GM12878 (cell line): Measurements from ENCODE around the gene RACK1. TPM values are rescaled to one million over a fixed set of nuclear protein-coding genes. Genes with fewer than 3 reads are reported as not detected.

Experiments used
- BCL11A ChIP-seq: IDR thresholded peaks from 2 replicates; pipeline ENCODE4 v1.6.1; 2011; ENCODE audit warnings: low read depth, low read length
- BCL3 ChIP-seq: IDR thresholded peaks from 2 replicates; pipeline ENCODE4 v1.6.1; 2011; ENCODE audit warnings: borderline replicate concordance, low read depth, mild to moderate bottlenecking, moderate library complexity, low read length; ENCODE audit not compliant: insufficient read depth, poor library complexity, severe bottlenecking
- CEBPB ChIP-seq, 2 experiments: fragments of 150-350 bp in 1 of 2; IDR thresholded peaks; 2 replicates each; pipeline ENCODE4 v1.6.1; 2012 to 2014; ENCODE audit warnings: low read depth in 2 of 2, low read length in 2 of 2, borderline replicate concordance in 1 of 2, inconsistent platforms in 1 of 2
- EGR1 ChIP-seq, 2 experiments: IDR thresholded peaks; 1 replicate in 1 of 2; 2 replicates in 1 of 2; pipeline ENCODE4 v1.6.1; 2011 to 2012; ENCODE audit warnings: low read depth in 2 of 2, low read length in 2 of 2, borderline replicate concordance in 1 of 2, mild to moderate bottlenecking in 1 of 2, moderate library complexity in 1 of 2
- HCFC1 ChIP-seq: fragments of 150-350 bp; IDR thresholded peaks from 2 replicates; pipeline ENCODE4 v1.6.1; 2014; ENCODE audit warnings: low read length
- JUND ChIP-seq: IDR thresholded peaks from 2 replicates; pipeline ENCODE4 v1.6.1; 2012; ENCODE audit warnings: low read depth, mild to moderate bottlenecking, low read length, improper control_type of control experiment, moderate library complexity
- KLF5 ChIP-seq: fragments of 450-650 bp; IDR thresholded peaks from 2 replicates; pipeline ENCODE4 v1.6.1; 2014; ENCODE audit warnings: mild to moderate bottlenecking; ENCODE audit not compliant: partially characterized antibody
- MEF2B ChIP-seq: fragments of 450-650 bp; IDR thresholded peaks from 2 replicates; pipeline ENCODE4 v1.6.1; 2018; ENCODE audit warnings: mild to moderate bottlenecking, moderate library complexity; ENCODE audit not compliant: partially characterized antibody, poor library complexity, severe bottlenecking
- MTA3 ChIP-seq: IDR thresholded peaks from 2 replicates; pipeline ENCODE4 v1.6.1; 2012; ENCODE audit warnings: low read length, inconsistent platforms, borderline replicate concordance
- NFIC ChIP-seq: IDR thresholded peaks from 2 replicates; pipeline ENCODE4 v1.6.1; 2012; ENCODE audit warnings: low read depth, mild to moderate bottlenecking, inconsistent platforms, low read length, moderate library complexity
- NFYB ChIP-seq: IDR thresholded peaks from 2 replicates; pipeline ENCODE4 v1.6.1; 2011; ENCODE audit warnings: low read depth, mild to moderate bottlenecking, low read length, improper control_type of control experiment, moderate library complexity; ENCODE audit not compliant: insufficient read depth
- POLR2AphosphoS5 ChIP-seq: IDR thresholded peaks from 2 replicates; pipeline ENCODE4 v1.6.1; 2011; ENCODE audit warnings: mild to moderate bottlenecking, low read length, inconsistent platforms
- SP1 ChIP-seq: IDR thresholded peaks from one replicate; pipeline ENCODE4 v1.6.1; 2011; ENCODE audit warnings: low read depth, low read length
- SPI1 ChIP-seq: IDR thresholded peaks from 2 replicates; pipeline ENCODE4 v1.6.1; 2011; ENCODE audit warnings: low read depth, mild to moderate bottlenecking, low read length, moderate library complexity, borderline replicate concordance; ENCODE audit not compliant: insufficient read depth
- SREBF2 ChIP-seq: IDR thresholded peaks from 2 replicates; pipeline ENCODE4 v1.6.1; 2012; ENCODE audit warnings: mild to moderate bottlenecking, low read length
- STAT3 ChIP-seq: IDR thresholded peaks from 2 replicates; pipeline ENCODE4 v1.6.1; 2011; ENCODE audit warnings: low read depth, low read length, improper control_type of control experiment
- TCF3 ChIP-seq: IDR thresholded peaks from 2 replicates; pipeline ENCODE4 v1.6.1; 2012; ENCODE audit warnings: low read depth, mild to moderate bottlenecking, low read length, borderline replicate concordance; ENCODE audit not compliant: insufficient read depth
- ZNF687 ChIP-seq: fragments of 450-650 bp; IDR thresholded peaks from 2 replicates; pipeline ENCODE4 v1.6.1; 2017; ENCODE audit warnings: mild to moderate bottlenecking, moderate library complexity
- polyA plus RNA-seq, 11 experiments: library from polyadenylated mRNA; depleted of rRNA in 4 of 11; unstranded in 6 of 11; stranded (reverse) in 5 of 11; fragments of >200 nt; fragmentation: Nextera tagmentation in 4 of 11; fragmentation: Illumina TruSeq in 1 of 11; extraction: Ambion mirVana in 4 of 11; extraction: Trizol in 1 of 11; gene quantifications; 1 replicate in 1 of 11; 2 replicates in 10 of 11; pipeline versions ENCODE4 v1.2.1 to v1.2.3, GENCODE V29; 2011 to 2016; ENCODE audit warnings: inconsistent platforms in 2 of 11, missing spikeins in 2 of 11, low read depth in 1 of 11
- total RNA-seq, 4 experiments: library from RNA; depleted of rRNA in 3 of 4; stranded (reverse); fragments of >200 nt in 3 of 4; fragmentation: Illumina TruSeq in 1 of 4; extraction: Trizol in 1 of 4; gene quantifications; 2 replicates each; pipeline versions ENCODE4 v1.2.1 to v1.2.3, GENCODE V29; 2013 to 2021
- TF ChIP-seq, protein P1 (sequence below): IDR thresholded peaks from 2 replicates; pipeline ENCODE4 v1.6.1; 2012; ENCODE audit warnings: low read depth, low read length, improper control_type of control experiment
- TF ChIP-seq, protein P2 (sequence below): fragments of 450-650 bp; IDR thresholded peaks from 2 replicates; pipeline ENCODE4 v1.6.1; 2014; ENCODE audit warnings: mild to moderate bottlenecking

RACK1 gene
- total and polyA plus RNA-seq, 10 of the 15 experiments (the other 5 are each of a cell fraction or from before 2014, with no cell fraction given) = 1,365 to 6,584 (median 4,167) TPM

- TF ChIP-seq, protein P1, sequence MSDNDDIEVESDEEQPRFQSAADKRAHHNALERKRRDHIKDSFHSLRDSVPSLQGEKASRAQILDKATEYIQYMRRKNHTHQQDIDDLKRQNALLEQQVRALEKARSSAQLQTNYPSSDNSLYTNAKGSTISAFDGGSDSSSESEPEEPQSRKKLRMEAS = no peak
- no peak for TF ChIP-seq BCL3
- peak in 1 of 2 experiments; percentile 93; a peak in 2 of 3 replicates for TF ChIP-seq EGR1 (IDR thresholded peaks at IDR 0.05; ENCODE audit: borderline replicate concordance in 1 of 2, low read depth in 2 of 2, low read length in 2 of 2)
- TF ChIP-seq MEF2B = peak; percentile 97
- no peak for TF ChIP-seq NFYB
- no peak for TF ChIP-seq MTA3
- no peak for TF ChIP-seq HCFC1
- no peak for TF ChIP-seq TCF3
- peak; percentile 62; the same call in 1 of the 2 replicates for TF ChIP-seq BCL11A
- TF ChIP-seq SREBF2 = no peak
- peak; percentile 68 for TF ChIP-seq SP1
- no peak for TF ChIP-seq SPI1
- peak; percentile 43; the same call in 1 of the 2 replicates for TF ChIP-seq NFIC
- no peak for TF ChIP-seq STAT3
- no peak for TF ChIP-seq KLF5
- no peak for TF ChIP-seq JUND
- no peak for TF ChIP-seq POLR2AphosphoS5
- no peak for TF ChIP-seq CEBPB (IDR thresholded peaks at IDR 0.05; ENCODE audit: borderline replicate concordance in 1 of 2, low read depth in 2 of 2, low read length in 2 of 2)
- TF ChIP-seq, protein P2, sequence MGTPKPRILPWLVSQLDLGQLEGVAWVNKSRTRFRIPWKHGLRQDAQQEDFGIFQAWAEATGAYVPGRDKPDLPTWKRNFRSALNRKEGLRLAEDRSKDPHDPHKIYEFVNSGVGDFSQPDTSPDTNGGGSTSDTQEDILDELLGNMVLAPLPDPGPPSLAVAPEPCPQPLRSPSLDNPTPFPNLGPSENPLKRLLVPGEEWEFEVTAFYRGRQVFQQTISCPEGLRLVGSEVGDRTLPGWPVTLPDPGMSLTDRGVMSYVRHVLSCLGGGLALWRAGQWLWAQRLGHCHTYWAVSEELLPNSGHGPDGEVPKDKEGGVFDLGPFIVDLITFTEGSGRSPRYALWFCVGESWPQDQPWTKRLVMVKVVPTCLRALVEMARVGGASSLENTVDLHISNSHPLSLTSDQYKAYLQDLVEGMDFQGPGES = no peak
- peak; percentile 65; the same call in 1 of the 2 replicates for TF ChIP-seq ZNF687
These were observed 44.7 kb downstream of the RACK1 start (continued) for GRCh38 chr5:181198905-181199519.
